Activated T-cell treated with anti-CD3 and anti-CD28 coated beads for 1 hour (primary cell): ENCODE data around the gene FIGNL1.

Source experiments
- DNase-seq: peaks from one replicate; pipeline ENCODE4 v3.0.0-alpha.2; 2020; ENCODE audit warnings: low read depth

Gene FIGNL1

DNA sequence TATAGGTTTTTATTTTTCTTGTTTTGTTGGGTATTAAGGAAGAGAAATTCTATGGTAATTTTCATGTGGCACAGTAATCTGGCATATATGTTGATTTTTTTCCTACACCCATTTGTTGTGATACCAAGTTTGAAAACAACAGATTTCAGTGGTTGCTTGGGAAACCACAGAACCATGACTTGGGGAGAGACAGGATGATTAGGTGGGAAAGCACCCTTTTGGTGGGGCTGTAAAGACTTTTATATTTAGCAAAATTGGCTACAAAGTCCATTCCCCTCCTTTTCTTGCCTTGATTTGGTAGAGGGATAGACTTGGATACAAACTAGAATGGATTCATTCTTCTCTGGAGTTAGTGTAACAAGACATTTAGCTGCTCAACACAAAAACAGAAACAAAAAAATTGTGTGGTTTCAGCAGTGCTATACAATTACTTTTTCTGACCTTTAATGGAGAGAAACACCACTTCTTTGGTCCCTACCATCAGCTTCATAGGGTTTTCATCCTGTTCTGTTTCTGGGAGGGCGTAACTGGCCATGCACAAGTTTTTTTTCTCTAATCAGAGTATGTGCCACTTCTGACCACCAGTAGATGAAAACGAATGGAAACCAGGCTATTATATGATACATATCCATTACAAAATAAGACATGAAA is 52.7 kb downstream of the FIGNL1 start:
- no peak for DNase-seq

DNA sequence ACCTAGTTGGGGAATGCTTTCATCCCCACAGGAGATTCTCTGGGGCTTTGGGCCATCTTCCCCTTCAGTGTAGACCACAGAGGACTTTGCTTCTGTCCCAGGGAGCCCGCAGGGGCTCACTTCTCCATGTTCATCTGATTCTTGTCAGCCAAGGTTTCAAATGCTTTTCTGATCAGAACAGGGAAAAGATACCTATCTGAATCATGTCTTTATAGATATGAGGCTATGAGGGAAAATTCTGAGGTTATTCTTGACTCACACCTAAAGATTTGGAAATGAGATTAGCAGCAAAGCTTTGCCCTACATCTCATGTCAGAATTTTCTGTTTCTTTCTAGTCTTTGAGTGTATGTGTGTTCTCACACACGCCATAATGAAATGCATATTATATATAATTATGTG is 53.3 kb downstream of the FIGNL1 start:
- no peak for DNase-seq

DNA sequence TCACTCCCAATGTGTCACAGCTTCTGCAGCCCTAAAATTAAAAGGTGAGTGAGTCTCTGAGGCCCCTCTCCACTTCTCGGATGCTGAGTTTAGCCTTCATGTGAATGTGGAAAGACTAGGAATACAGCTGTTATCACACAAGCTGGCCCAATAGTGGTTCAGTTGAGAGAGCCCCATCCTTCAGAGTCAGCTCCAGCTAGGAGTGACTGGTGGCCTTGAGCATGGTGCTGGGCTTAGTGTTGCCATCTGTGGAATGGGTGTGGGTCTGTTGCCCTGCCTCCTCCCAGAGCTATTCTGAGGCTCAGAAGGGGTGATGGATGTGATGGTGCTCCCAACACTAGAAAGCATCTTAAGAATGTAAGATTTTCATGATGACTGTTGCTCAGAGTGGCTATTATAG is 55.8 kb downstream of the FIGNL1 start:
- DNase-seq, result no peak
